HG03060 (cell line): ENCODE data around the gene CD1D.

Experiments used
- ATAC-seq: cut with Tn5 transposase; IDR thresholded peaks from one replicate; pipeline ENCODE4 v1.9.1; 2021; ENCODE audit warnings: low read depth, moderate number of reproducible peaks; ENCODE audit not compliant: unreplicated experiment

CD1D gene

DNA sequence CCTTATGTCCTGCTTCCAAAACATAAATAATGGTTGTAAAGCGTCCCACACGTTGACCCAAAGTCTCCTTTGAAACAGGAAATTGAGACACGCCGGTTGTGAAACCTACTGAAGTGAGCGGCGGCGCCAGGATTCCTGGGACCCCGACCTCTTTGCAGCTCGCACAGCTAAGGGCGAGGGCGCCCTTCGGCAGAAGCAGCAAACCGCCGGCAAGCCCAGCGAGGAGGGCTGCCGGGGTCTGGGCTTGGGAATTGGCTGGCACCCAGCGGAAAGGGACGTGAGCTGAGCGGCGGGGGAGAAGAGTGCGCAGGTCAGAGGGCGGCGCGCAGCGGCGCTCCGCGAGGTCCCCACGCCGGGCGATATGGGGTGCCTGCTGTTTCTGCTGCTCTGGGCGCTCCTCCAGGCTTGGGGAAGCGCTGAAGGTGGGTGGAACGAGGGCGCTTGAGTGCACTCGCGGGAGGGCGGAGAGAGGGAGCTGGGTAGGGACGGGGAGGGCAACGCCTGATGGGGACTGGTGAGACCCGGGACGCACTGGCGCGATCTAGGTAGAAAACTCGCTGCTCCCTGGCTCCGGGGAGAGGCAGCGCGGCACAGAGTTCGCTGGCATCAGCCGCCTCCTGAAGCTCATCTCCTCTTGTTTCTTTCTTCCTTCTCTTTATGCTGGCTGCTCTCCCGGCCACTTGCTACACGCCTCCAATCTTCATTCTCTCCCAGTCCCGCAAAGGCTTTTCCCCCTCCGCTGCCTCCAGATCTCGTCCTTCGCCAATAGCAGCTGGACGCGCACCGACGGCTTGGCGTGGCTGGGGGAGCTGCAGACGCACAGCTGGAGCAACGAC lies at the start of gene CD1D:
CD1D (plus strand) TSS at position 155 of the 836 bp plus-strand sequence; CDS start at position 362, 207 bp downstream.
- no peak for ATAC-seq

DNA sequence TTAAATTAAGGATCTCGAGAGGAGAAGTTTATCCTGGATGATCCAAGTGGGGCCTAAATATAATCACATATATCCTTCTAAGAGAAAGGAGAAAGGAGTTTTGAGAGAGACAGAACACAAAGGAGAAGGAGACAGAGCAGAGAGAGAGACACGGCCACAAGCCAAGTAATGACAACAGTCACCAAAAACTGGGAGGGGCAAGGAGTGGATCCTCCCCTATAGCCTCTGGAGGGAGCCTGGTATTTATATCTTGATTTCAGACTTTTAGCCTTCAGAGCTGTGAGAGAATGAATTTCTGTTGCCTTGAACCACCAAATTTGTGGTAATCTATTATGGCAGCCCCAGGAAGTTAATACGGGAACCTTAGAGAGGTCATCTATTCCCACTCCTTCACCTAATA lies 49.5 kb upstream of the CD1D start:
- ATAC-seq = no peak

DNA sequence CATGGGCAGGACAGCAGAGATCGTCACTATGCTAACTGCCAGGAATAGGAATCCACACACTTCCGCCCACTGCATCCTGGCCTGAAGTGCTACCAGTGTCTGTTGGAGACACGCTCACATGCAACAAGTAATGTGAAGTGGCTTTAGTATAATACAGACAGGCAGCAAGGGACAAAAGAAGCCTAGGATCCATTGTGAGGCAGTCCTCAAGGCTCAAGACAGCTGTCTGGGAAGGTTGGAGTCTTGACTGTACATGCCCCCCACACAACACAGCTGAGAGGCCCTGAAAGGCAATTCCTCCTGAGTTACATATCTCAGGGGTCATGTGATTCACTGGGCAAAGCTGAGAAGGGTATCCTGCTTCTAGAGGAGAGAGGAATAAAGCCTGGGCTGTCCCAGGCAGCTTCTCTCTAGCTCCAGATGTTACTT lies 39.9 kb upstream of the CD1D start:
- no peak for ATAC-seq

DNA sequence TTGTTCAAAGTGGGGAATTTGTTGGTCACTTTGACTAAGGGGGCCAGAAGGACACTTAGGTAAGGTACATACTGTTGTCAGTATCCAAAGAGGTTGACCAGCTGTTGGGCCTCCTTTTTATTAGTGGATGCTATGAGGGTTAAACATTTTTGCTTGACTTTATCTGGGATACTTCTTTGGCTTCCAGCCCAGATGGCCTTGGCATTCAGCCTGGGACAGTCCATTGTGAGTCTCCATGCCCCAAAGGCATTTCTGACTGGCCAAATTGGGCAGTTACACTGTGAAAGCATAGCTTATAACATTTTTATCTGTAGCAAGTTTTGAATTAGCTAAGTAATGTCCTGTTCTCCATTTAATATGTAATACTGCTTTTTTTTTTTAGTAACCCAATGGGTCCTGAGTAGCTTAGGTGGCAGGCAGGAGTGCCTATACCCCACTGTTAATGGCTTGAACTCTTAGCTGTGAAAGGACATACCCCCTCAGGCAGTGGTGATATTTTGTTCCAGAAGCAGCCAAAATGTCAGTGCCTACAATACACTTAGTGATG lies 35.4 kb upstream of the CD1D start:
- no peak for ATAC-seq

DNA sequence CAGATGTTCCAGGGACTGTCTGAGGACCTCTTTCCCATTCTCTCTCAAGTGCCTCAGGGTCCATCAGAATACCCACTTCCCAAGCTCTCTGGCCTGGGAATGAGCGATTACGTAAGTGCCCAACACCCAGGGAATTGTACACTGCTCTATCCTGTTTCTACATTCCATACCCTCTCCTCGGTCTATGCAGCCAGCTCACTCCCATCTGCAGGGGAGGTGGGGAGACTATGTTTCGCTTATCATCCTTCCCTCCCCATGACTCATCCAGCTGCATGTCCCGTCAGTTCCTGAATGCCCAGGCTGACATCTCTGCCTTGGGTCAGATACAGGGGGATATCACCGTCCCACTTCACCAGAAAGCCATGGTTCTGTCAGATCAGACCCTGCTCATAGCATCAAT lies 34.5 kb upstream of the CD1D start:
- ATAC-seq = no peak

DNA sequence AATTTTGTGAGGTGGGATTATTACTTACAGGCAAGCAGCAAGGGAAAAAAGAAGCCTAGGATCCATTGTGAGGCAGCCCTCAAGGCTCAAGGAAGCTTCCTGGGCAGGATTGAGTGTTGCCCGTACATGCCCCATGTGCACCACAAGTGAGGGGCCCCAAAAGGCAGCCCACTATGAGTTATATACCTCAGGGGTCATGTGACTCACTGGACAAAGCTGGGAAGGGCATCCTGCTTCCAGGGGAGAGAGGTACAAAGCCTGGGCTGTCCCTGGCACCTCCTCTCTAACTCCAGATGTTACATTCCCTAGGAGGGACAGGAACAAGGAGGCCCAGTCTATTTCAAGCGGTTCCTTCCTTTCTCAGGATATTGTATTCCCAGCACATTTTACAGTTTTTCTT lies 34.0 kb upstream of the CD1D start:
- no peak for ATAC-seq

DNA sequence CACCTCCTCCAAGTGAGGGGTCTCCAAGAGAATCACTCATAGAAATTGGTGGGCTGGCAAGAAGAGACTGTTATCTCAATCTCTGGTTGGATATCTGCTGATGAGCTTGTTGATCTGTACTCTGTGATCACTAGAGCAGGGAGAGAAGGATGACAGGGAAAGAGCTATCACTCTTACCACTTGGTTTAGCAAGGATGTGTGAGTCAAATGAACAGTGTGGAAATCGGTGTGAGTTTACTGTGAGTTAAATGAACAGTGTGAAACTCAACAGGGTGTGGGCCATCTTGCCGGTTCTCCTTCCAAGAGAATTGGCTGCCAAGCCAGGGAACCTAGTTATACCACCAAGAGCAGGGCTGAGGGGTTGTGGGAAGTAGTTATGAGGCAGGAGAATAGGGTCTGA lies 33.3 kb upstream of the CD1D start:
- no peak for ATAC-seq

DNA sequence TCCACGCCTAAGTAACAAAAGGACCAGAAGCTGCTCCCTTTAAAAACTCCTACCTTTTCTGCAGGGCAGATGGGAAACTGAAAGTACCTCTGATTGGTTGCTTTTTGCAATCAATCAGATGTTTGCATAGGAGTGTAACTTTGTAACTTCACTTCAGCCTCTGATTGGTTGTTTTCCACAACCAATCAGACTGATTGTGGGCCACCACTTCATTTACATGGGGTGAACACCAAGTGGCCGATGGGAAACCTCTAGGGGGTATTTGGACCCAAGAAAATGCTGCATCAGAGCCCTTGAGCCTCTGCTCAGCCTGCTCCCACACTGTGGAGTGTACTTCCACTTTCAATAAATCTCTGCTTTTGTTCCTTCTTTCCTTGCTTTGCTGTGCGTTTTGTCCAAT lies 32.8 kb upstream of the CD1D start:
- no peak for ATAC-seq

DNA sequence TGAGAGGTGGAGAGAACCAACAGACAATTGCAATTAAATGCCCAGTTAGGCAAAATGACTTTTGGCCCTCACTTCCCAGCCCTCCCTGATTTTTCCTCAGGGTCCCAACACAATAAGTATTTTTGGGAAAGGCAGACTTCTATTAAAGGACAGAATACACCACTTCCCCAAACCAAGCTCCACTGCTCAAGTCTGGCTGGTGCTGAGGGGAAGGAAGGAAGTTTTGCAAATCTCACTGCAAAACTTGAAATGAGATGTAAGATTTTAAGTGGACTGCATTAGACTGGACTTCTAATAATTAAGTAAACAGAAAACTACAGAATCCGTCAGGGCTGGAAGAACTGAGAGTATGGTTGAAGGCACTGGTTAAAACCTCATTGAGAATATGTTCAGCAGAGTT lies 32.2 kb upstream of the CD1D start:
- ATAC-seq = no peak

DNA sequence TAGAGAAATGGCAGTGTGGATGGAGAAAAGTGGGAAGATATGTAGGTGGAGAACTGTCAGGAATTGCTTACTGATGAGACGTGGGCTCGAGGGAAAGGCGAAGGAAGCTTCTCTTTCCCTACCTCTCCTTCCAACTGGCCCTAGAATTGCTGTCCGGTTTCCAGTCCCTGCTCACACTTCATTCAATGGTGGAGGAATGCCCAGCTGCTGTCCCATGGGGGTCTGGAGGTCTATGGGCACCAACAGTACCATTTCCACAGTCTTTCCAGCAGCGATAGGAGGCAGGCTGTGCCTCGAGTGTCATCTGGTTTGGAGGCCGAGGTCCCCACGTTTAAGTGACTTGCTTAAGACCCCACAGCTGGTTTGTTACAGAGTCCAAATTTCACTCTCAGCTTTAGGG lies 31.5 kb upstream of the CD1D start:
- ATAC-seq = no peak

DNA sequence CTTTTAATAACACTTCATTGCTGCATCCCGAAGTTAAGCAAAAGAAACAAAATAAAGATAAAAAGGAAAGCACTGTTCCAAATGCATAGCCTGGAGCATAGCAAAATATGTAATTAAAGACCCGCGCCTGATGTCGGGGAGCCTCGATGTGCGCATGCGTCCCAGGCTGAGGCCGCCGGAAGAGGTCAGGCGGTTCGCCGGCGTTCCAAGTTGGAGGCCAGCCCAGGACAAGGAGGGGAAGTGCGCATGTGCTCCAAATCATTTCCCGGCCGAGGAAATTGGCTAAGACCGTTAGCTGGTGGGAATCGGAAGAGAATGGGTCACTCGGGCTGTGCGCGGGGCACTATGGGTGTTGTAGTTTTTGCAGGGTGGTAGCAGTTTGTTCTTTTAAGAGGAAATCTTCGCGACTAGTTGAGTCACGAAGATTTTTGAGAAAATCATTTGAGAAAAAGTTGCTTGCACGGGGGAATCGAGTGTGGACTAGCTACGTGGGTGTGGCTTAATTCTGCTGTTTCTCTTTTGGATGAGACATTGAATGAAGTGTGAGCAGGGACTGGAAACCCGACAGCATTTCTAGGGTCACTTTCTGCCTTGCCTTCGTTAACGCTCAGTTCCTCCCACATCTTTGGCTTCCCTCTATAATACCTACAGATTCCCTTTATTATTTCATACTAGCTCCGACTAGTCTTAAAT lies 31.0 kb upstream of the CD1D start:
- no peak for ATAC-seq

DNA sequence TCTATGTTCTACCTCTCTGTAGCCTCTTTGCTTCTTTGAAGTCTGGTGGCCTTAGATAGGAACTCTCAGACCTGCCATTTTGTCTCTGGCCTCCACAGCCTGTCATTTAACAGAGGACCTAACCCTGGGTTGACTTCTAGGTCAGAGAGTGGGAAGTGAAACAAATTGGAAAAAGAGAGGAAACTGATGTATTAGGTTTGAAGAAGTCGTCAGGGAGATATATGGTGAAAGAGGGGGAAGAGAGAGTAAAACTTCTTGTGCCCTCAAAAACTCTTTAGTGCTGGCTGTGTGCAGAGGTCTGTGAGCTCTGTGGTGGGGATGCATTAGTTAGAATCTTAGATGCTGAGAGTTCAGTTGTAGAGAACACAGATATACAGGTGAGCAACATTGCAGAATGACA lies 30.2 kb upstream of the CD1D start:
- ATAC-seq = no peak

DNA sequence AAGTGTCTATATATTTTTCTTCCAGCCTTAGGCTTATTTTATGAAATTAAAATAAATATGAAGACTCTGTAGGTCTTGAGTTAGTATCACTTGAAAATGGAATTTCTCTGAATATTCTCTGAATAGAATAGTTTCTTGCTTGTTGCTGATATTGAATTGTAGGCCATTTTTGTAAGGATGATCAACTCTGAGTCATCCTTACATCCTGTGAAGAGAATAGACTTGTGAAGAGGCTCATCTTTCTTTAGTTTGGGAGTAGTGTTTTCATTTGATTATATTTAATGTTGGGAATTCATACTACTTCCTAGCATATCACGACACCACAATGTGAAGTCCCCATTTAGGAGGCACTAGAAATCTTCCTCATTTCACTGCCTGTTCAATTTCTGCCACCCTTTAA lies 27.5 kb upstream of the CD1D start:
- no peak for ATAC-seq

DNA sequence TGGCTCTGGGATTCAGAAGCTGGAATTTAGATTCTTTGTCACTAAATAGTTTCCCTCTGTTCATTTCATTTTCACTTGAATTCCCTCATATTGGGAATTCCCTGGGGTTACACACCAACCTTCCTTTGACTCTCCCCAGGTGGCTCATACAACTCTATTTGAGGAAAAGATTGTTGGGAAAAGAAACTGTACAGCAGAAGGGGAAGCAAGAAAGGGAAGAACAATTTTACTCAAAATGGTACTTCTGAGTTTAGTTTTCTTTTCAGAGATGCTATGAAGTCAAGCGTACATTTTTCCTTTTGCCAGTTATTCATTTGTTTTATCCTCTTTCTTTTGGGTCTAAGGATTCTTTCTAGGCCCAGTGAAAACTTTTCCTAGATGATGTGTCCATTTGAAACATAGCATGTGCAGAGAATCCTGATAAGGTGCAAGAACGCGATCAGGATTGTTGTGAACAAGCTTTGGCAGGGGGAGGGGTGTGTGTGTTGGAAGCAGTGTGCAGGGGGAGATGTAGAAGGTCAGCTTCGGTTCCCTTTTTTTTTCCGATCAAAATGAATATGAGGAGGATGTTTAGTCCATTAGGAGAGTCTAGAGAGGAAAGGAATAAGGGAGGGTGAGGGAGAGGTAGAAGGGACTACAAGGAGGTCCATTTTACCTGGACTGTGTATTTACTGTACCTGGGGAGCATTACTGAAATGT lies 26.8 kb upstream of the CD1D start:
- ATAC-seq = no peak

DNA sequence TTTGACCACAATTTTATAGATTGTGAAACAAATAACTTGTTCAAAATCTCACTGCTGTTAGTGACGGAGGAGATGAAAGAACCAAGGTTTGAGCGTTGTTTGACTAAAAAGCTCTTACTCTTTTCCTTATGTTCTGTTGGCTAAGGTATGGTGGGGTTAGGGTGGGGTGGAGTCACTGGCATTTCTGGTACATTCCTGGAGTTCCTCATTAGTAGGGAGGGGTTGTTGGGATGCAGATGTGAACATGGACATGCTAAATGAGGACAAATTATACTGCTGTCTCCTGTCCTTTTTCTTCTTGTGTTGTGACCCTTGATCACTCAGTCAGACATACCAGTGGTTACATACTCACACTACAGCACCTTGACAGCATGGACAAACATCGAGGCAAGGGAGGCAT lies 26.2 kb upstream of the CD1D start:
- no peak for ATAC-seq

DNA sequence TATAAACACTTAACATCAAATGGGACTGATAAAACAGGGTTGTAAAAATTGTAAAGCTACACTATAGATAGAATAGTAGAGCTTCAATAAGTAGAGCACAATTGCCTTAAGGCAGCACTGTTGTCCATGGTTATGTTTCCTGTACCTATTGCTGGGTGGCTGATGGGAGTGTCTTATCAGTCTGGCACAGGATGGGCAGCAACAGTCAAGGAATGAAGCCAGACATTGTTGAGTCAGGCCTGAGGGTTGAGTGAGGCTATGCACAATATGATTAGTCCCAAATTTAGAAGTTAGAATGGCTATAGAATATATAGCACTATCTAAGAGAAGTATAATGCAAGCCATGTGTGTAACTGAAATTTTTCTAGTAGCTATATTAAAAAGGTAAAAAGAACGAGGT lies 25.0 kb upstream of the CD1D start:
- no peak for ATAC-seq

DNA sequence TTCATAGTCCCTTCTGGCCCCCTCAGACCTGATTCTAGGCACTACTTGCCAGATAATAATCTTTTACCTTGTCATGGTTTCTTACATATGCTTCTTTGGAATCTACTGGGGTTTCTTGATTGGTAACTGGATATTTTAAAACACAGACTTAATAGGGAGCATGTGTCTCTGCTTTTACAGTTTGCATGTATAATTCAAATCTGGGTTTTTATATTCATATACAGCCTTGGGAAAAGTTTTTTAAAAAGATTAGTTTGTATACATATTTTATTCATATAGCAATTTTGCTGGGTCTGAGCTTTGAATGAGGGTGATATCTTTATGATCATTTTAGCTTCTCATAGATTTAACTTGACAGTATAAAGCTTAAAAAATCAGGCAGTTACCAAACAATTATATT lies 21.1 kb upstream of the CD1D start:
- no peak for ATAC-seq

DNA sequence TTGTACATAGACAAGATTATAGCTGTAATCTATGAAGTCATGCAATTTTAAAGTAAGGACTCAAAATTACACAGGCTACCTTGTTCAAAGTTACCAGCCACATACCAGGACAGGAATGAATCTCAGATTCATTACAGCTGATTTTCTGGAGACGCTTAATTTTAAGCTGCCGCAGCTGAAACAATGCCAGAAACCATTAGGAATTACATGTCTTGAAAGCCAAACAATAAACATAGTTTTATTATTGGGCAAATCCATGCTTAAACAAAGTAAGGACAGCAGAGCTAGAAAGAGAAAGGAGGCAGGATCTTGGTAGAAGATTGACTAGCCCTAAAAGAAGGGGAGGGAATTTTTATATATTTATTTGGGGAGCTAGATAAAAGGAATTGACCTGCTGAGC lies 19.2 kb upstream of the CD1D start:
- ATAC-seq = no peak

DNA sequence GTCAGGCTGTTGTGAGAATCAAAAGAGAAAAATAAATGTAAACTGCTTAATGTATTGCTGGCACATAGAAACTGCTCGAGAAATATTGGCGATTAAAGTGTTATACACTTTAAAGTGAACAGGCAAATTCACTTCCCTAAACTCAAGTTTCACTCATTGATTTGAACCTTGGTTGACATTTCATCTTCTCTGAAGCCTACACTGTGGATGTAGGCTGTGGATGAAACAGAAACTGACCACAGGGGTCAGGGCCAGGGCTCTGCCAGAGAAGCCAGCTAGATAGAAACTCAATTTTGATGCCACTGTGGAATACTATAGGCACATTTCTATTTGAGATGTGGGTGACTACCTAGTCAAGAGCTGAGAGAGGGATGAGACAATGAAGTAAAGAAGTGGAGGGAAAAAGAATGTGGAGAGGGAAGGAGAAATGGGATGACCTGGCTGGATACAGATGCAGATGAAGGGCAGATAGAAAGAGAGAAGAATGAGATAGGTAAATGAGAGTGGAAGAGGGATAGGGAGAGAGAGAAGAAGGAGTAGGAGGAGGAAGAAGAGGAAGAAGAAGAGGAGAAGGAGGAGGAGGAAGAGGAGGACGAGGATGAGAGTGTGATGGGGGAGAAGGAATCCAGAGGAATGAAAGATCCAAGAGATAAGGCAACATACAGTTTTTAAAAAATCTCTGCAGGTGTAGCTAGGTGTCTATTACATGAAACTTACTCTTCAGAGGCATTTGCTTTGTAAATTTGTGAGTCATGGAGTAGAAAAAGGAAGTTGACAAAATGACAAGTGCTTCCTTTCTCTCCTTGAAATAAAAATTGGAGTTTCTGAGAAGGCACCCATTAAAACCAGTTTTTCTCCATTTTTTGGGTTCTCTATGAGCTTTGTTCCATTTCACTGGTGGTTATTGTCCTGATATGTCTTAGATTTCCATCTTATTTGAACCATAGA lies 17.4 kb upstream of the CD1D start:
- peak; percentile 98 for ATAC-seq

DNA sequence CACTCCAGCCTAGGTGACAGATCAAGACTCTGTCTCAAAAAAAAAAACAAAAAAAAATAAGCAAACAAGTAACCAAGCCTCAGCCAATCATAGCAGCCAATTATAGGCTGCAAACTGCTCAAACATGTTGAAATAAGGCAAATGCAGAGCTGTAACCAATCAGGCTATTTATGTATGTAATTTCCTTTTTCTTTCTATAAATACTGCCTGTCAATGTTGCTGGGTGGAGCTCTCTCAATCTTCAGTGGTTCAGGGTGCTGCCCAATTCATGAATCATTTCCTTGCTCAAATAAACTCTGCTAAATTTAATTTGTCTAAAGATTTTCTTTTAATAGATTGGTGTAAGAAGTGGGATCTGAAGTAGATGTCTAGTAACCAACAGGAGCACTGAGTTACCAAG lies 11.6 kb upstream of the CD1D start:
- no peak for ATAC-seq
